Measurements from ENCODE around the gene CHRNA9.

CHRNA9 gene

DNA sequence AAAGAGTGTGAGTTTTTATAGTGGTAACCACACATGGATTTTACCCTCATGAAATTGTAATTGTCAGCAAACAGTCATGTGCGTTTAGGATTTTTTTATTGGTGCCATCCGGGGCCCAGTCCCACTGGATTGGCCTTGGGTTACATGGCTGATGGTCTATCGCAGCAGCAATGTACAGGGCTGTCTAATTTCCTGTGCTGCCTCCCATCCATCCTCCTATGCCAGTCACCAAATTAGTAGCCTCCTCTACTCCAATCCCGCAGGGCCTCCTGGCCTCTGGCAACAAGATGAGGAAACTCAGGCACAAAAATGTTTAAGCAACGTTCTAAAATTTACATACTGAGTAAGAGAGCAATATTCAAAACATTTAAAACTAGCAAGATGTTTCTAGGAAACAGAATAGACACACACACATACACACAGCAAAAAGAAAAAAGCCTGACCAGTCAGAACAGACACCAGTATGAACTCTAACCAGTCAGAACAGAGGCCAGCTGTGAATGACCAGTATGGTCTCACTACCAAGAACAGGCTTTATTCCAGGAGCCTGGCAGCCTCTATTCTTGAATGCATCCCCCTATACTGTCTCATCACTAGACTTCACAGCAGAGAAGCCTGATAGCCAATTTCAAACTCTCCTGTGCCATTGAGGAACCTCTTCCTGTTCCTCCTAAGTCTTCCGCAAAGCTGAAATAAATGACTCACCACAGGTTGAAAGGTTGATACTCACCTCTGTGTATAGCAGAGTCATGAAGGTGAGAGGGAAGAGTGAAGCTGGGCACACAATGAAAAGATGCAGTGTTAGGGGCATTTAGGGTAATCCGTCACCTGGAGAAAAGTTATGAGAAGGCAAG lies 42.6 kb downstream of the CHRNA9 start:
- TF ChIP-seq EGR1 (IDR thresholded peaks at IDR 0.05) = no peak
- TF ChIP-seq TEAD4 (IDR thresholded peaks at IDR 0.05) = no peak
- TF ChIP-seq, protein P1, sequence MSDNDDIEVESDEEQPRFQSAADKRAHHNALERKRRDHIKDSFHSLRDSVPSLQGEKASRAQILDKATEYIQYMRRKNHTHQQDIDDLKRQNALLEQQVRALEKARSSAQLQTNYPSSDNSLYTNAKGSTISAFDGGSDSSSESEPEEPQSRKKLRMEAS (IDR thresholded peaks at IDR 0.05) = no peak
- TF ChIP-seq EP300 (IDR thresholded peaks at IDR 0.05; ENCODE audit: borderline replicate concordance) = no peak
- TF ChIP-seq TCF12 (IDR thresholded peaks at IDR 0.05; ENCODE audit: low read depth) = no peak
- no peak for TF ChIP-seq RAD21 (IDR thresholded peaks at IDR 0.05; ENCODE audit: low read depth)
- TF ChIP-seq TAF1 (IDR thresholded peaks at IDR 0.05; ENCODE audit: low read depth) = no peak
- TF ChIP-seq YY1 (IDR thresholded peaks at IDR 0.05; ENCODE audit: low read depth) = no peak
- TF ChIP-seq, protein P2, sequence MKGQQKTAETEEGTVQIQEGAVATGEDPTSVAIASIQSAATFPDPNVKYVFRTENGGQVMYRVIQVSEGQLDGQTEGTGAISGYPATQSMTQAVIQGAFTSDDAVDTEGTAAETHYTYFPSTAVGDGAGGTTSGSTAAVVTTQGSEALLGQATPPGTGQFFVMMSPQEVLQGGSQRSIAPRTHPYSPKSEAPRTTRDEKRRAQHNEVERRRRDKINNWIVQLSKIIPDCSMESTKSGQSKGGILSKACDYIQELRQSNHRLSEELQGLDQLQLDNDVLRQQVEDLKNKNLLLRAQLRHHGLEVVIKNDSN (IDR thresholded peaks at IDR 0.05) = no peak
- TF ChIP-seq FOXM1 (IDR thresholded peaks at IDR 0.05; ENCODE audit: borderline replicate concordance, low read depth) = no peak
- TF ChIP-seq CREB1 (IDR thresholded peaks at IDR 0.05; ENCODE audit: low read depth) = no peak
- TF ChIP-seq ZBTB7A (IDR thresholded peaks at IDR 0.05; ENCODE audit: low read depth) = no peak
- TF ChIP-seq CEBPB (IDR thresholded peaks at IDR 0.05) = no peak
- TF ChIP-seq, protein P3, sequence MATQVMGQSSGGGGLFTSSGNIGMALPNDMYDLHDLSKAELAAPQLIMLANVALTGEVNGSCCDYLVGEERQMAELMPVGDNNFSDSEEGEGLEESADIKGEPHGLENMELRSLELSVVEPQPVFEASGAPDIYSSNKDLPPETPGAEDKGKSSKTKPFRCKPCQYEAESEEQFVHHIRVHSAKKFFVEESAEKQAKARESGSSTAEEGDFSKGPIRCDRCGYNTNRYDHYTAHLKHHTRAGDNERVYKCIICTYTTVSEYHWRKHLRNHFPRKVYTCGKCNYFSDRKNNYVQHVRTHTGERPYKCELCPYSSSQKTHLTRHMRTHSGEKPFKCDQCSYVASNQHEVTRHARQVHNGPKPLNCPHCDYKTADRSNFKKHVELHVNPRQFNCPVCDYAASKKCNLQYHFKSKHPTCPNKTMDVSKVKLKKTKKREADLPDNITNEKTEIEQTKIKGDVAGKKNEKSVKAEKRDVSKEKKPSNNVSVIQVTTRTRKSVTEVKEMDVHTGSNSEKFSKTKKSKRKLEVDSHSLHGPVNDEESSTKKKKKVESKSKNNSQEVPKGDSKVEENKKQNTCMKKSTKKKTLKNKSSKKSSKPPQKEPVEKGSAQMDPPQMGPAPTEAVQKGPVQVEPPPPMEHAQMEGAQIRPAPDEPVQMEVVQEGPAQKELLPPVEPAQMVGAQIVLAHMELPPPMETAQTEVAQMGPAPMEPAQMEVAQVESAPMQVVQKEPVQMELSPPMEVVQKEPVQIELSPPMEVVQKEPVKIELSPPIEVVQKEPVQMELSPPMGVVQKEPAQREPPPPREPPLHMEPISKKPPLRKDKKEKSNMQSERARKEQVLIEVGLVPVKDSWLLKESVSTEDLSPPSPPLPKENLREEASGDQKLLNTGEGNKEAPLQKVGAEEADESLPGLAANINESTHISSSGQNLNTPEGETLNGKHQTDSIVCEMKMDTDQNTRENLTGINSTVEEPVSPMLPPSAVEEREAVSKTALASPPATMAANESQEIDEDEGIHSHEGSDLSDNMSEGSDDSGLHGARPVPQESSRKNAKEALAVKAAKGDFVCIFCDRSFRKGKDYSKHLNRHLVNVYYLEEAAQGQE (IDR thresholded peaks at IDR 0.05; ENCODE audit: low read depth) = no peak
- no peak for TF ChIP-seq NFIC (IDR thresholded peaks at IDR 0.05)

DNA sequence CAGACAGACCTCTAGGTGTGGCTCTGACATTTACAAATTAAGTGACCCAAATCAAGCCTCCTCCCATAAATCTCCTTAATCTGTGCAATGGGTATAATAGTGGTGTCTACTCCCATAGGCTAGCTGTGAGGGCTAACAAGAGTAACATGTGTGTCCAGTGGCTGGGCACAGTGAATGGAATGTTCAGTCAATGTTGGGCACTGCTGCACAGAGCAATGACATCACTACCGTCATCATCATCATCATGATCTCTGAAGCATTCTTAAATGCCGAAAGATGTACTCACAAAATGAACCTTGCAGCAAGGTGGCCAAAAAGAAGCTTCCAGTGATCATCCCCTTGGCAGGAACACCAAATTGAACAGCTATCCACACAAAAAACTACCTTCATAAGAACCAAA lies 43.5 kb downstream of the CHRNA9 start:
- TF ChIP-seq TEAD4 (IDR thresholded peaks at IDR 0.05) = no peak

DNA sequence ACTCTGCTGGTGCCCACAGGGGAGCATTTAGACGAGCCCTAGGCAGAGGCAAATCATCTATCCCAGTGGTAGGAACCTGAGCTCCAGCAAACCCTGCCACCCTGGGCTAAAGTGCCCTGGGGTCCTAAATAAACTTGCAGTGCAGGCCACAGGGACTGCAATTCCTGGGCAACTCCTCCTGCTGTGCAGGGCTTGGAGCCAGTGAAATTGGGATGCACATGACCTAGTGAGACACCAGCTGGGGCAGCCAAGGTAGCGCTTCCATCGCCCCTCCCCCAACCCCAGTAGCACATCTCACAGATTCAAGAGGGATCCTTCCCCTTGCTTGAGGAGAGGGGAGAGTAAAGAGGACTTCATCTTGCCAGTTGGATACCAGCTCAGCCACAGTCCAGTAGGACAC lies 44.1 kb downstream of the CHRNA9 start:
- TF ChIP-seq ZBTB7A (IDR thresholded peaks at IDR 0.05; ENCODE audit: low read depth) = no peak
- TF ChIP-seq, protein P3 (IDR thresholded peaks at IDR 0.05; ENCODE audit: low read depth) = no peak
- no peak for TF ChIP-seq CEBPB (IDR thresholded peaks at IDR 0.05)
- TF ChIP-seq, protein P1 (IDR thresholded peaks at IDR 0.05) = no peak
- no peak for TF ChIP-seq CREB1 (IDR thresholded peaks at IDR 0.05; ENCODE audit: low read depth)
- no peak for TF ChIP-seq NFIC (IDR thresholded peaks at IDR 0.05)
- TF ChIP-seq, protein P2 (IDR thresholded peaks at IDR 0.05) = no peak
- TF ChIP-seq RAD21 (IDR thresholded peaks at IDR 0.05; ENCODE audit: low read depth) = no peak
- TF ChIP-seq YY1 (IDR thresholded peaks at IDR 0.05; ENCODE audit: low read depth) = no peak

DNA sequence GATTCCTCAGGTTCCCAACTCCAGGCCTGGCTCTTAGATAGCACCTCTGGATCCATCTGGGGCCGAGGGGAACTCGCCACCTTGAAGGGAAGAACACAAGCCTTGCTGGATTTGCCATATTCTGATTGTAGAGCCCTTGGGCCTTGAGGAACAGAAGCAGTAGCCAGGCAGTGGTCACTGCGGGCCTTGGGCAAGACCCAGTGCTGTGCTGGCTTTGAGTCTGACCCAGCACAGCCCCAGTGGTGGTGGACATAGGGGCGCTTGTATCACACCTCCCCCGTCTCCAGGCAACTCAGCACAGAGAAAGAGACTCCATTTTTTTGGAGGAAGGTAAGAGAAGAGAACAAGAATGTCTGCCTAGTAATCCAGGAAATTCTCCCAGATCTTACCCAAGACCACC lies 45.5 kb downstream of the CHRNA9 start:
- TF ChIP-seq RAD21 (IDR thresholded peaks at IDR 0.05; ENCODE audit: low read depth) (no peak), EP300 (IDR thresholded peaks at IDR 0.05; ENCODE audit: borderline replicate concordance) (no peak)

DNA sequence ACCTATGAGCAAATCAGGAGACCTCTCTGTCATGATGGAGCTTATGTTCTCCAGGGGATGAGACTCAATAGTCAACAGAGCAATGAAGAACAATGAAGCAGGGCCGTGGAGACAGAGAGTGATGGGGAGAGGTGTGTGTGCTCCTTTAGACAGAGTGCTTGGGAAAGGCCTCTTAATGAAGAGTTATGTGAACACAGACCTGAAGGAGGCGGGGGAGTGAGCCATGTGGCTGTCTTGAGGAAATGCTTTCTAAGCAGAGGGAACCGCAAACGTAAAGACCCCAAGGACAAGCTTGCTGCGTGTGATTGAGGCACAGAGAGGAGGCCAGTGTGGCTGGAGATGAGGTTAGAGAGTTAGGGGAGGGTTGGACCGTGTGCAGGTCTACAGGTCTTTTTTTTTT lies 53.1 kb downstream of the CHRNA9 start:
- TF ChIP-seq CEBPB (IDR thresholded peaks at IDR 0.05) = no peak
- TF ChIP-seq ZBTB7A (IDR thresholded peaks at IDR 0.05; ENCODE audit: low read depth) = no peak
- no peak for TF ChIP-seq RAD21 (IDR thresholded peaks at IDR 0.05; ENCODE audit: low read depth)
- no peak for TF ChIP-seq YY1 (IDR thresholded peaks at IDR 0.05; ENCODE audit: low read depth)
- TF ChIP-seq FOXM1 (IDR thresholded peaks at IDR 0.05; ENCODE audit: borderline replicate concordance, low read depth) = no peak
- TF ChIP-seq, protein P2 (IDR thresholded peaks at IDR 0.05) = no peak
- TF ChIP-seq TEAD4 (IDR thresholded peaks at IDR 0.05) = no peak

DNA sequence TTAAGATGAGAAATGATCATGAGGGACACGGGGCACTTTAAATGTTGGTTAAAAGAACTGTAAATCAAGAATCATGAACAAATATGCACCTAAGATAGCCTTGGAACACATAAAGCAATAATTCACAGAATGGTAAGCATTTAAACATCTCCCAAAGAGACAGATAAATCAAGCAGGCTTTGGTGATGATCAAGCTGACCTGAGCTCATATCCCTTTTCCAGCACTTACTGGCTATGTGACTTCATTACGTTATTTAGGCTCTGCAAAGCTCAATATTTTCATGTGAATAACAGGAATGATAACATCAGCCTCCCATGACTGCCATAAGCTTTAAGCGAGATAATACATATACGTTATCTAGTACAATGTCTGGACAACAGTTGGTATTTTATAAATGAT lies 54.9 kb downstream of the CHRNA9 start:
- no peak for TF ChIP-seq CEBPB (IDR thresholded peaks at IDR 0.05)
- TF ChIP-seq RAD21 (IDR thresholded peaks at IDR 0.05; ENCODE audit: low read depth) = no peak
- TF ChIP-seq, protein P2 (IDR thresholded peaks at IDR 0.05) = no peak
- TF ChIP-seq, protein P3 (IDR thresholded peaks at IDR 0.05; ENCODE audit: low read depth) = no peak
- TF ChIP-seq CREB1 (IDR thresholded peaks at IDR 0.05; ENCODE audit: low read depth) = no peak
- no peak for TF ChIP-seq EGR1 (IDR thresholded peaks at IDR 0.05)
- TF ChIP-seq FOXM1 (IDR thresholded peaks at IDR 0.05; ENCODE audit: borderline replicate concordance, low read depth) = no peak
- TF ChIP-seq TCF12 (IDR thresholded peaks at IDR 0.05; ENCODE audit: low read depth) = no peak
- no peak for TF ChIP-seq TEAD4 (IDR thresholded peaks at IDR 0.05)
- TF ChIP-seq TAF1 (IDR thresholded peaks at IDR 0.05; ENCODE audit: low read depth) = no peak
- TF ChIP-seq, protein P1 (IDR thresholded peaks at IDR 0.05) = no peak
- no peak for TF ChIP-seq ZBTB7A (IDR thresholded peaks at IDR 0.05; ENCODE audit: low read depth)

Data from Ishikawa (cell line).